Activated T-cell treated with anti-CD3 and anti-CD28 coated beads, Interleukin-2, amount 50 U/mL, for 4 hours (primary cell): ENCODE results near the gene ALDH9A1. TPM values are rescaled to one million over a fixed set of nuclear protein-coding genes. Genes with fewer than 3 reads are reported as not detected.
A peak's percentile ranks its signal among the peaks of the same experiment; 100 is the strongest.
"Not testable (repeated sequence)": the region's sequence is repeated elsewhere in the genome, so short reads cannot be mapped to it uniquely, and the experiment has no call there.

ENCODE experiments used
- ATAC-seq, 2 donors: fragments of 200-7000 bp; cut with Tn5 transposase; one replicate each; pipeline ENCODE4 v1.10.0; 2021
- DNase-seq: peaks from one replicate; pipeline ENCODE4 v3.0.0-alpha.2; 2020
- H3K27me3 Mint-ChIP-seq: one replicate; pipeline ENCODE4 v1.8.0; 2021; ENCODE audit warnings: low read depth, mixed read lengths
- H3K36me3 Mint-ChIP-seq: one replicate; pipeline ENCODE4 v1.8.0; 2022; ENCODE audit warnings: mixed read lengths; ENCODE audit not compliant: insufficient read depth
- H3K4me1 Mint-ChIP-seq: one replicate; pipeline ENCODE4 v1.8.0; 2021; ENCODE audit warnings: low read depth, mixed read lengths
- H3K4me3 Mint-ChIP-seq: one replicate; pipeline ENCODE4 v1.8.0; 2021; ENCODE audit warnings: mild to moderate bottlenecking, moderate library complexity, mixed read lengths
- H3K9me3 Mint-ChIP-seq: one replicate; pipeline ENCODE4 v1.8.0; 2021; ENCODE audit warnings: mixed read lengths
- total RNA-seq, 3 donors: library from RNA; stranded (reverse); gene quantifications; one replicate each; pipeline ENCODE4 v1.2.1, GENCODE V29; 2021

Gene ALDH9A1
- total RNA-seq, 3 donors from 2014 or later, result 40.1 to 47.3 (median 42.4) TPM

DNA sequence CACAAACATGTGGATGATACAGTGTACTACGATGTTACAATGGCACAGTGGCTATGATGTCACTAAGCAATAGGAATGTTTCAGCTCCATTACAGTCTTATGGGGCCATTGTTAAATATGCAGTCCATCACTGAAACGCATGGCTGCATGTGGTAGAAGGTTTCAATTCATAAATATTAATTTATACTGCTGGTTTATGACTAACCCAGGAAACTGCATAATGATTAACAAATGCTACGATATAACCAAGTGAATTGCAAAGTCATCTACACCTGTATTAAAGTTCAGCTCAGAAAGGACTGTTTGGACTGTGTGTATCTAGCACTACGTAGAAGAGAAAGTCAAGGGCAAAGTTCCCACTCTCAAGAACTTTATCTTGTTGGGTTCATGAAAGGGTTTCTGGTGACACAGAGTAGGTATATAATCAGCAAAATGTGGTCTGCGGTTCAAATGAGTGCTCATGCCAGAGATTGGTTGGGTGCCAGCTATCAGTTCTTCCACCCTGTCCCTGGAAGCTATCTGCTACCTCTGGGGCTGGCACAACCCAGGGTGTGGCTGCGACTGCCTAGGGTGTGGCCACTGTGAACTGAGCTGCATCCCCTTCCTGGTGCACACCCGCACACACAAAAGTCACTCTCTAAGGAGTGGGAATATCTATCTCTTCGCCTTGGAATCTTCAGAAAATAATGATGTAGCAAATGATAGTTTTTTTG lies 52.6 kb downstream of the ALDH9A1 start:
- peak; percentile 65 to 76 for ATAC-seq
- Mint-ChIP-seq H3K36me3 (peaks cover 6% of the 10 kb centered on the region), H3K4me3 (no peak overlapping the region), H3K4me1 (peaks cover 22% of the 10 kb centered on the region), H3K9me3 (no peaks in the 10 kb centered on the region), H3K27me3 (no peaks in the 10 kb centered on the region)
- no peak for DNase-seq

- Mint-ChIP-seq H3K4me3 (no peak overlapping the region), H3K27me3 (no peaks in the 10 kb centered on the region), H3K36me3 (no peaks in the 10 kb centered on the region), H3K9me3 (no peaks in the 10 kb centered on the region), H3K4me1 (peaks cover 28% of the 10 kb centered on the region)
- peak in 1 of 2 donors; percentile 18 for ATAC-seq
- no peak for DNase-seq
These were observed 54.2 kb downstream of the ALDH9A1 start for GRCh38 chr1:165644064-165644735.

GRCh38 chr1:165641231-165641987 lies 57.0 kb downstream of the ALDH9A1 start:
- peaks cover 26% of the 10 kb centered on the region for H3K4me1 Mint-ChIP-seq
- DNase-seq, result no peak

DNA sequence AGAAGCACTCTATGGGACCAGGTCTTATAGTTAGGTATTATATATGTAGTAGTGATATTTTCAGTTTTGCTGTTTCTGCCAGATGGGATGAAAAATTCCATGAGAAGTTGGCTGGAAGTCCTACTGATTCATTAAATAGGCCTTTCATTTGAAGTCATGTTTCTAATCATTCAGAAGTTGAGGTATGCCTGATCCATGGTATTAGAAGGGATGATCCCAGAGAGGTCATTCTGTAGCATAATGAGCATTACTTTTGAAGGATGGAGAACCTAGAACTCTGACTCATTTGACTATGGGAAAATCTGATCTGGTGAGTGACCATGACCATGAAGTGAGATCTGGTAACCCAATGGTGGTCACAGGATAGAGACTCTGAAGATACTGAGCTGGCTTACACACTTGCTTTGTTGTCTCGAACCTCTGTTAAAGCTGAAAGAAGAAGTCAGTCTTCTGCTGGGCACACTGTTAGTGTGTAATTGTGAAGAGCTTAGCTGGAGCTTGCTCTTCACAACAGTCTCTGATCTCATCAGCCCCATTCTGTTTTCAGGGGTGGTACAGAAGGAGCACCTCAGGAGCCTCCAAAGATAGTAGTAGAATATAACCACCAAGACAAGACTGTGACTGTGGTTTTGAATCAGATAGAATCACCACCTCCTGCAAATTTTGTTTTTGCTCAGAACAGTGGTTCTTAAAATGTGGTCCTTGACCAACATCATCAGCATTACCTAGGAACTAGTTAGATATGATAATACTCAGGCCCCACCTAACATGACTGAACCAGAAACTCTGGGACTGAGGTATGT lies 58.3 kb downstream of the ALDH9A1 start:
- Mint-ChIP-seq H3K4me1 (peaks cover 16% of the 10 kb centered on the region), H3K27me3 (no peaks in the 10 kb centered on the region), H3K4me3 (no peak overlapping the region), H3K36me3 (peaks cover 5% of the 10 kb centered on the region), H3K9me3 (no peaks in the 10 kb centered on the region)
- DNase-seq, result no peak
- ATAC-seq, result peak; percentile 28 to 57

More at GRCh38 chr1:165641231-165641987, 57.0 kb downstream of the ALDH9A1 start:
- no peak overlapping the region for H3K4me3 Mint-ChIP-seq
- ATAC-seq, result no peak
- no peaks in the 10 kb centered on the region for H3K9me3 Mint-ChIP-seq
- H3K36me3 Mint-ChIP-seq, result peaks cover 5% of the 10 kb centered on the region
- no peaks in the 10 kb centered on the region for H3K27me3 Mint-ChIP-seq

DNA sequence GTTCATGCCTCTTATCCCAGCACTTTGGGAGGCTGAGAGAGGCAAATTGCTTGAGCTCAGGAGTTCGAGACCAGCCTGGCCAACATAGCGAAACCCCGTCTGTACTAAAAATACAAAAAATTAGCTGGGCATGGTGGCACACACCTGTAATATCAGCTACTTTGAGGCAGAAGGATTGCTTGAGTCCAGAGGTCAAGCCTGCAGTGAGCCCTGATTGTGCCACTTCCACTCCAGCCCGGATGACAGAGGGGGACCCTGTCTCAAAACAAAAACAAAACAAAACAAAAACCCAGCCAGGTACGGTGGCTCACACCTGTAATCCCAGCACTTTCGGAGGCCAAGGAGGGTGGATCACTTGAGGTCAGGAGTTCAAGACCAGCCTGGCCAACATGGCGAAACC lies 60.2 kb downstream of the ALDH9A1 start:
- not testable (repeated sequence) for H3K36me3 Mint-ChIP-seq, ATAC-seq, DNase-seq, H3K9me3 Mint-ChIP-seq, H3K27me3 Mint-ChIP-seq, H3K4me3 Mint-ChIP-seq
- H3K4me1 Mint-ChIP-seq, result peaks cover 25% of the 10 kb centered on the region

GRCh38 chr1:165637427-165637826 lies 60.9 kb downstream of the ALDH9A1 start:
- DNase-seq (no peak), ATAC-seq (no peak)
- Mint-ChIP-seq H3K9me3 (no peaks in the 10 kb centered on the region), H3K36me3 (peaks cover 5% of the 10 kb centered on the region), H3K4me1 (peaks cover 25% of the 10 kb centered on the region), H3K4me3 (no peak overlapping the region), H3K27me3 (no peaks in the 10 kb centered on the region)

- Mint-ChIP-seq H3K27me3 (no peaks in the 10 kb centered on the region), H3K36me3 (peaks cover 5% of the 10 kb centered on the region), H3K4me3 (no peak overlapping the region), H3K9me3 (no peaks in the 10 kb centered on the region), H3K4me1 (peaks cover 23% of the 10 kb centered on the region)
- DNase-seq, result no peak
- no peak for ATAC-seq
These were observed 62.5 kb downstream of the ALDH9A1 start for GRCh38 chr1:165635823-165636222.

DNA sequence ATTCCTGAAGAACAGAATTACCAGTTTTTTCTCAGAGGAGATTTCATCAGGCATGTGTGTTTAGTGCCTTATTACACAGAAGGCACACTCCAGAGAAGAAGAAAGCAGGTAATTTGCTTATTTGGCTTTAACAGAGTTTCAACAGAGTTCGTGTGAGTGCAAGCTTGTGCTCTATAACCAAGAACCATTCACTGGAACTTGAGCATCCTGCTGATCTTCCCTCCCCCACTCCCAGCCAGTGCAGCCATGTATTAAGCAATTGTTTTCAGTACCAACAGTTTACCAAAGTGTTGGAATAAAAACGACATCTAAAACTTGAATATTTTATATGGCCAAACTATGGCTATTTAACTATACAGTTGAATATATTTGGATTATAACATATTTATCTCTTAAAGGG lies 63.0 kb downstream of the ALDH9A1 start:
- Mint-ChIP-seq H3K4me1 (peaks cover 23% of the 10 kb centered on the region), H3K9me3 (no peaks in the 10 kb centered on the region), H3K27me3 (no peaks in the 10 kb centered on the region), H3K4me3 (no peak overlapping the region), H3K36me3 (peaks cover 5% of the 10 kb centered on the region)
- ATAC-seq, result no peak
- DNase-seq, result no peak

DNA sequence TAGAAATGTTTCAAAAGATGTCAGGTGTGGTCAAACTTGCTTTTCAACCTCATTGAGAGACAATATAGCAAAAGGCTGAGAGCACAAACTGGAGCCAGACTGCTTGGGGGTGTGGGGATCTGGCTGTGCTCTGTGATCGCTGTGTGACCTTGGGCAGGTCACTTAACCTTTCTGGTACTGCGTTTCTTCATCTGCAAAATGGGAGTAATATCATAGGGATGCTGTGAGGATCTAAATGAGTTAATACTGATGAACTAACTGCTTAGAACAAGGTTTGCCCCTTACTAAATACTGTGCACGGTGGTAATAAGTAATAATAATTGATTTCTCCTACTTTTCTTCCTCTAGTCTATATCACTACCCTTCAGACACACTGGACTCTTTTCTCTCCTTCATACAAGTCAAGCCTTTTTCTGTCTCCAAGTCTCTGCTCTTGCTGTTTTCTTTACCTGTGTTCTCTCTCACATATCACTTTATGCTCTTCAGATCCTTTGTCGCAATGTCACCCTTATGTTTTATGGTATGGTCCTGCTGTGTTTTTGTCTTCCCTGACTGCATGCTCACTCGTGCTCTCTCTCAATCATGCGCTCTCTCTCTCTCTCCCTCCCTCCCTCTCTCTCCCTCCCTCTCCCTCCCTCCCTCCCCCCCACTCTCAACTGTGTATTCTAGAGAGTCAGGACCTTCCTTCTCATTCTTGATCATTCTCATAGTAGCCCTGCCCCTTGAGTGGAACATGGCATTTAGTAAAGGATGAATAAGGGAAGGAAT lies 64.0 kb downstream of the ALDH9A1 start:
- peaks cover 22% of the 10 kb centered on the region for H3K4me1 Mint-ChIP-seq
- ATAC-seq, result no peak
- H3K4me3 Mint-ChIP-seq, result no peak overlapping the region
- no peaks in the 10 kb centered on the region for H3K9me3 Mint-ChIP-seq
- H3K27me3 Mint-ChIP-seq, result no peaks in the 10 kb centered on the region
- peaks cover 5% of the 10 kb centered on the region for H3K36me3 Mint-ChIP-seq
- DNase-seq, result no peak

- Mint-ChIP-seq H3K36me3 (peaks cover 5% of the 10 kb centered on the region), H3K4me3 (no peak overlapping the region), H3K4me1 (peaks cover 24% of the 10 kb centered on the region), H3K9me3 (no peaks in the 10 kb centered on the region), H3K27me3 (no peaks in the 10 kb centered on the region)
- DNase-seq (no peak), ATAC-seq (no peak)
These were observed 64.7 kb downstream of the ALDH9A1 start for GRCh38 chr1:165633614-165634013.

- Mint-ChIP-seq H3K36me3 (peaks cover 5% of the 10 kb centered on the region), H3K27me3 (no peaks in the 10 kb centered on the region), H3K9me3 (no peaks in the 10 kb centered on the region), H3K4me3 (no peak overlapping the region), H3K4me1 (peaks cover 24% of the 10 kb centered on the region)
- ATAC-seq, result no peak
- DNase-seq, result no peak
These were observed 65.9 kb downstream of the ALDH9A1 start for GRCh38 chr1:165632491-165632890.

DNA sequence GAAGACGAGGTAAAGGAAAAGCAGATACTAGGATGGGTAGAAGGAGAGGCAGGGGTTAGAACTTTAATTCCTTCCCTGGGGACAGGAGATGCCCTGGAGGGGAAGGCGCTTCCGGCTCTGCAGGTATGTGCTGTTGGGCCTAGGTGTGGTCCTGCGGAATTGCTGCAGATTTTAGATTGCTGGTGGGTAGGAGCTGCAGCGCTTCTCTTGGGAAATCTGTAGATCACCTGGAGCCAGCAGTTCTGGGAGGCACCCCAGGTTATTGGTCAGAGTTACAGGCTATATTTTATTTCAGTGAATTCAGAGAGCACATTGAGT lies 66.3 kb downstream of the ALDH9A1 start:
- peaks cover 5% of the 10 kb centered on the region for H3K36me3 Mint-ChIP-seq
- peaks cover 24% of the 10 kb centered on the region for H3K4me1 Mint-ChIP-seq
- no peaks in the 10 kb centered on the region for H3K9me3 Mint-ChIP-seq
- no peak overlapping the region for H3K4me3 Mint-ChIP-seq
- no peak for DNase-seq
- H3K27me3 Mint-ChIP-seq, result no peaks in the 10 kb centered on the region
- no peak for ATAC-seq

DNA sequence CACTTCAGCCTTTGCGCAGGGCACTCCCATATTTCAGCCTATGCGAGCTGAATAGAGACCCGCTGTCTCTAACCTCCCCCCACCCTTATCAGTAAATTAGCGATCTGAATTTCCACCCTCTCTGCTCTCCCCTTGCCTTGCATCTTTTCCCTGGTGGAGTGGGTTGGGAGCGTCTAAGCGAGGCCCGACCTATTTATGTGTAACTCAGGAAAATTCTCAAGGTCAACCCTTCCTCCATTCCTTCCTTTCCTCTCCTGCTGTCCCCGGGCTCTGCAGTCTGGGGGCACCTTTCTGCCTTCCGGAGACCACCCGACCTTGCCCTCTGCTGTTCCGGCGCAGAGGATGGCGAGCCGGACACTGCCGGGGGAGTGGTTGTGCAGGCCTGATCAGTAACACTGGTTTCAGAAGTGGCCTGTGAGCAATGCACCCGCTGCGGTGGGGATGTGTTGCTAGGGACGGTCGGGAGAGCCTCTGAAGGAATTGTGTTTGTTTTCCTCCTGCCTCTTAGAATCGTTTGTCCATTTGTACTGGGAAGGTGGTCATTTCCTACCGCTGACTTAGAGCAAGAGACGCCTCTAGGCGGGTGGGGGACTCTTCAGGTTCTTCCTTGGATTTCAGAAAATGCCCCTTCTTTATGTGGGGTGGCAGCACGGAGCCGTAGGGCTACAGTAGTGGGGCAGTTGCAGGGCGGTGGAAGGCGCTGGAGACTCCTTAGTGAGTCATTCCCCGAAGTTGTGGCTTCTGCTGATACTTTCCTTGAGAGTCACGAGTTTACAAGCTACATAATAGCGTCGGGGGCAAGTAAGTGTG lies 66.8 kb downstream of the ALDH9A1 start:
- Mint-ChIP-seq H3K4me1 (peaks cover 19% of the 10 kb centered on the region), H3K36me3 (no peaks in the 10 kb centered on the region), H3K9me3 (no peaks in the 10 kb centered on the region), H3K27me3 (no peaks in the 10 kb centered on the region), H3K4me3 (no peak overlapping the region)
- ATAC-seq (peak; percentile 31 to 33), DNase-seq (peak; percentile 34)
